CD4-positive, alpha-beta T cell treated with Interleukin-17A for 1 hour (primary cell): Measurements from ENCODE around the gene CRYBB3.
"Not testable (repeated sequence)": the region's sequence is repeated elsewhere in the genome, so short reads cannot be mapped to it uniquely, and the experiment has no call there.

Experiments
- DNase-seq: peaks from one replicate; pipeline ENCODE4 v3.0.0-alpha.2; 2020

The CRYBB3 gene

GRCh38 chr22:25207553-25208157 is 8.0 kb downstream of the CRYBB3 start:
- DNase-seq: no peak

- DNase-seq: no peak
Observed at GRCh38 chr22:25208328-25208727, 8.7 kb downstream of the CRYBB3 start.

- DNase-seq: no peak
Observed at GRCh38 chr22:25208743-25209505, 9.3 kb downstream of the CRYBB3 start.

- no peak for DNase-seq
Observed at GRCh38 chr22:25210793-25211192, 11.1 kb downstream of the CRYBB3 start.

- DNase-seq: no peak
Observed at GRCh38 chr22:25212337-25212736, 12.7 kb downstream of the CRYBB3 start.

GRCh38 chr22:25213221-25213620 is 13.6 kb downstream of the CRYBB3 start:
- DNase-seq: no peak

GRCh38 chr22:25216230-25216629 is 16.6 kb downstream of the CRYBB3 start:
- no peak for DNase-seq

- DNase-seq: no peak
Observed at GRCh38 chr22:25219211-25219689, 19.6 kb downstream of the CRYBB3 start, which contains the start of gene CRYBB2. Gene CRYBB2, plus strand, starts transcription at chr22:25219639. Its CDS starts 1,791 bp downstream, at chr22:25221430.

- DNase-seq: no peak
Observed at GRCh38 chr22:25219948-25220442, 20.3 kb downstream of the CRYBB3 start.

GRCh38 chr22:25221790-25222189 is 22.1 kb downstream of the CRYBB3 start:
- no peak for DNase-seq

GRCh38 chr22:25223269-25223850 is 23.7 kb downstream of the CRYBB3 start:
- no peak for DNase-seq

GRCh38 chr22:25228822-25229221 is 29.2 kb downstream of the CRYBB3 start:
- DNase-seq: no peak

GRCh38 chr22:25230760-25231159 is 31.1 kb downstream of the CRYBB3 start:
- not testable (repeated sequence) for DNase-seq

- no peak for DNase-seq
Observed at GRCh38 chr22:25232301-25232700, 32.6 kb downstream of the CRYBB3 start.

GRCh38 chr22:25233706-25234105 is 34.0 kb downstream of the CRYBB3 start:
- DNase-seq: not testable (repeated sequence)

- DNase-seq: peak; percentile 54
Observed at GRCh38 chr22:25235547-25236290, 36.1 kb downstream of the CRYBB3 start.

GRCh38 chr22:25236417-25236816 is 36.8 kb downstream of the CRYBB3 start:
- DNase-seq: no peak

GRCh38 chr22:25237503-25237902 is 37.8 kb downstream of the CRYBB3 start:
- no peak for DNase-seq

GRCh38 chr22:25238058-25238457 is 38.4 kb downstream of the CRYBB3 start:
- not testable (repeated sequence) for DNase-seq

- not testable (repeated sequence) for DNase-seq
Observed at GRCh38 chr22:25255169-25255568, 55.5 kb downstream of the CRYBB3 start.
